HEK293T (cell line): ENCODE measurements around the gene L3MBTL4.
"Not testable (repeated sequence)": the region's sequence is repeated elsewhere in the genome, so short reads cannot be mapped to it uniquely, and the experiment has no call there.

Experiments used
- CTCF ChIA-PET: fragments of 350-600 bp; formaldehyde crosslinking; extraction: SDS; loops from one replicate; lab custom pipeline; 2021; ENCODE audit warnings: antibody characterized with exemption, inconsistent platforms; lab: Yijun Ruan, JAX
- POLR2A ChIA-PET: fragments of 350-600 bp; formaldehyde crosslinking; extraction: SDS; loops from one replicate; lab custom pipeline; 2020; ENCODE audit warnings: antibody characterized with exemption, inconsistent platforms; lab: Yijun Ruan, JAX
- DNase-seq: peaks from one replicate; pipeline ENCODE4 v3.0.0; 2012; ENCODE audit warnings: mixed read lengths; ENCODE audit errors: extremely low spot score
- ARNT ChIP-seq: fragments of 450-650 bp; IDR thresholded peaks from 2 replicates; pipeline ENCODE4 v1.6.1; 2017; ENCODE audit warnings: mild to moderate bottlenecking
- BHLHE40 ChIP-seq: fragments of 450-650 bp; IDR thresholded peaks from 2 replicates; pipeline ENCODE4 v1.6.1; 2016; ENCODE audit warnings: mild to moderate bottlenecking, moderate library complexity, borderline replicate concordance
- CTBP1 ChIP-seq: fragments of 450-650 bp; IDR thresholded peaks from 2 replicates; pipeline ENCODE4 v1.6.1; 2016; ENCODE audit warnings: borderline replicate concordance
- ELF4 ChIP-seq: fragments of 450-650 bp; IDR thresholded peaks from 2 replicates; pipeline ENCODE4 v1.6.1; 2017; ENCODE audit warnings: antibody characterized with exemption
- FOXA1 ChIP-seq: fragments of 450-650 bp; IDR thresholded peaks from 2 replicates; pipeline ENCODE4 v1.6.1; 2016; ENCODE audit warnings: mild to moderate bottlenecking
- FOXK2 ChIP-seq: fragments of 450-650 bp; IDR thresholded peaks from 2 replicates; pipeline ENCODE4 v1.6.1; 2016; ENCODE audit warnings: mild to moderate bottlenecking
- FOXM1 ChIP-seq: fragments of 450-650 bp; IDR thresholded peaks from 2 replicates; pipeline ENCODE4 v1.6.1; 2017; ENCODE audit warnings: mild to moderate bottlenecking, borderline replicate concordance
- HDGF ChIP-seq: fragments of 450-650 bp; IDR thresholded peaks from 2 replicates; pipeline ENCODE4 v1.6.1; 2017; ENCODE audit warnings: antibody characterized with exemption, borderline replicate concordance
- L3MBTL2 ChIP-seq: fragments of 450-650 bp; conservative IDR thresholded peaks from 2 replicates; pipeline ENCODE4 v1.6.1; 2016; ENCODE audit warnings: mild to moderate bottlenecking
- LEF1 ChIP-seq: fragments of 450-650 bp; IDR thresholded peaks from 2 replicates; pipeline ENCODE4 v1.6.1; 2017; ENCODE audit warnings: mild to moderate bottlenecking, borderline replicate concordance
- NFRKB ChIP-seq: fragments of 450-650 bp; IDR thresholded peaks from 2 replicates; pipeline ENCODE4 v1.6.1; 2016; ENCODE audit warnings: mild to moderate bottlenecking, moderate library complexity
- PKNOX1 ChIP-seq: fragments of 450-650 bp; IDR thresholded peaks from 2 replicates; pipeline ENCODE4 v1.6.1; 2016
- SP1 ChIP-seq: fragments of 450-650 bp; IDR thresholded peaks from 2 replicates; pipeline ENCODE4 v1.6.1; 2017
- SUZ12 ChIP-seq: fragments of 450-650 bp; IDR thresholded peaks from 2 replicates; pipeline ENCODE4 v1.6.1; 2016; ENCODE audit warnings: mild to moderate bottlenecking
- TARDBP ChIP-seq: fragments of 450-650 bp; IDR thresholded peaks from 2 replicates; pipeline ENCODE4 v1.6.1; 2016
- ZNF384 ChIP-seq: fragments of 450-650 bp; IDR thresholded peaks from 2 replicates; pipeline ENCODE4 v1.6.1; 2016

L3MBTL4 gene

GRCh38 chr18:6052449-6052913 is 362.2 kb downstream of the L3MBTL4 start:
- TF ChIP-seq FOXM1 = no peak
- no peak for TF ChIP-seq SP1
- TF ChIP-seq ARNT = no peak
- TF ChIP-seq SUZ12 = no peak
- no peak for TF ChIP-seq LEF1
- TF ChIP-seq ZNF384 = no peak
- no peak for TF ChIP-seq BHLHE40
- no peak for TF ChIP-seq FOXK2
- TF ChIP-seq HDGF = no peak
- POLR2A ChIA-PET = no interaction called here
- no peak for DNase-seq
- CTCF ChIA-PET = no interaction called here

GRCh38 chr18:6047596-6047995 is 367.1 kb downstream of the L3MBTL4 start:
- DNase-seq, CTCF ChIA-PET, POLR2A ChIA-PET: not testable (repeated sequence)

- DNase-seq = no peak
- ChIA-PET CTCF (no interaction called here), POLR2A (no interaction called here)
- TF ChIP-seq FOXA1 (no peak), TARDBP (no peak)
Observed at GRCh38 chr18:6044773-6045172, 369.9 kb downstream of the L3MBTL4 start.

- ChIA-PET POLR2A (no interaction called here), CTCF (no interaction called here)
- no peak for TF ChIP-seq L3MBTL2
- no peak for TF ChIP-seq ELF4
- TF ChIP-seq SUZ12 = no peak
- TF ChIP-seq LEF1 = no peak
- TF ChIP-seq PKNOX1 = no peak
- no peak for TF ChIP-seq SP1
- no peak for TF ChIP-seq TARDBP
- TF ChIP-seq FOXA1 = no peak
- no peak for TF ChIP-seq FOXK2
- TF ChIP-seq FOXM1 = no peak
- TF ChIP-seq ZNF384 = no peak
- no peak for TF ChIP-seq ARNT
- no peak for TF ChIP-seq BHLHE40
- no peak for TF ChIP-seq NFRKB
- TF ChIP-seq CTBP1 = no peak
- no peak for TF ChIP-seq HDGF
- DNase-seq = no peak
Observed at GRCh38 chr18:6044319-6044718, 370.4 kb downstream of the L3MBTL4 start.

- ChIA-PET POLR2A (no interaction called here), CTCF (no interaction called here)
- DNase-seq = no peak
- TF ChIP-seq BHLHE40 = no peak
- no peak for TF ChIP-seq FOXM1
- TF ChIP-seq L3MBTL2 = no peak
Observed at GRCh38 chr18:6039055-6039454, 375.7 kb downstream of the L3MBTL4 start.

GRCh38 chr18:6031442-6031841 is 383.3 kb downstream of the L3MBTL4 start:
- POLR2A ChIA-PET = no interaction called here
- CTCF ChIA-PET = no interaction called here

GRCh38 chr18:6031002-6031401 is 383.7 kb downstream of the L3MBTL4 start:
- ChIA-PET POLR2A (no interaction called here), CTCF (no interaction called here)
- TF ChIP-seq CTBP1 = no peak
- TF ChIP-seq NFRKB = no peak
- no peak for TF ChIP-seq TARDBP
- no peak for TF ChIP-seq FOXM1
- TF ChIP-seq PKNOX1 = no peak
- no peak for TF ChIP-seq SP1
- no peak for TF ChIP-seq LEF1
- no peak for TF ChIP-seq L3MBTL2
- TF ChIP-seq FOXK2 = no peak
- no peak for TF ChIP-seq HDGF
- no peak for TF ChIP-seq ARNT
- TF ChIP-seq FOXA1 = no peak
- no peak for TF ChIP-seq ZNF384
- TF ChIP-seq BHLHE40 = no peak
- no peak for TF ChIP-seq SUZ12
- no peak for TF ChIP-seq ELF4
- DNase-seq = no peak

More at GRCh38 chr18:6031442-6031841, 383.3 kb downstream of the L3MBTL4 start:
- no peak for DNase-seq
- TF ChIP-seq HDGF (no peak), SP1 (no peak), PKNOX1 (no peak), SUZ12 (no peak), NFRKB (no peak)

GRCh38 chr18:6024745-6025248 is 389.9 kb downstream of the L3MBTL4 start:
- POLR2A ChIA-PET = no interaction called here
- DNase-seq = no peak
- TF ChIP-seq FOXA1 (no peak), ELF4 (no peak), NFRKB (no peak), HDGF (no peak)
- CTCF ChIA-PET = no interaction called here
